OCI-LY3 (cell line): ENCODE measurements around the gene UBR7.

Experiments
- CTCF ChIP-seq: fragments of 200-600, 300-600 bp; sonication (generic); IDR thresholded peaks from 2 replicates; pipeline ENCODE4 v1.5.1; 2014; ENCODE audit warnings: antibody characterized with exemption, low read length, low read depth
- EZH2phosphoT487 ChIP-seq: fragments of 200-600 bp; shearing (Covaris generic); IDR thresholded peaks from 2 replicates; pipeline ENCODE4 v1.6.1; 2018; ENCODE audit warnings: antibody characterized with exemption, mixed run types, low read depth

- TF ChIP-seq CTCF (no peak), EZH2phosphoT487 (no peak)
Measured at GRCh38 chr14:93230539-93230938, 23.5 kb downstream of the UBR7 start.
